ENCODE data around the gene EGFLAM. TPM values are rescaled to one million over a fixed set of nuclear protein-coding genes. Genes with fewer than 3 reads are reported as not detected.

EGFLAM gene
- total RNA-seq, 1 experiment from 2014 or later: 0.33 TPM

DNA sequence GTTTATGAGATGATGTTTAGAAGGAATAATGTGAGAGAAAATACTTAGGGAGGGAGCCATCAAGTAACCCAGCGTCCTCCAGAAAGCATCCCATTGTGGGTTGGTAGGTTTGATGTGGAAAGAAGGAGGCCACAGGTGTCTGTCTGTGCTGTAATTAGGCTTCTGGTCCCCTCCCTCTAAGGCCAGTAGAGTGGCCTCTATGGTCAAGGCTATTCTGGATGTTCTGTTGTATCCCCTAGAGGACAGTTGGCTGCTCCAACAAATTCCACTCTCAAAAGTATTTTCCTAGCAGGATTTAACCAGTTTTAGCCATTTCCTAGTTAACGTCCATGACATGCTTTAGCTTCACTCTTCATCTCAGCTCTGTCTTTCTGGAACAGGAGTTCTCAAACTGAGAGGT is 106.5 kb downstream of the EGFLAM start:
- Histone ChIP-seq H2BK12ac (ENCODE audit: insufficient read length, low read depth, low read length) (no peak overlapping the region), H4K8ac (replicated peaks; ENCODE audit: insufficient read length, low read depth, low read length) (no peak overlapping the region), H3K14ac (ENCODE audit: insufficient read depth, low read length) (no peak overlapping the region), H3K79me2 (ENCODE audit: insufficient read depth, low read length) (no peaks in the 10 kb centered on the region), H3K18ac (ENCODE audit: insufficient read length, low read depth, low read length) (no peak overlapping the region), H3K23me2 (ENCODE audit: insufficient read length, low read depth, low read length, poor library complexity, severe bottlenecking) (no peaks in the 10 kb centered on the region), H2BK15ac (ENCODE audit: low read depth, low read length) (no peak overlapping the region), H2BK5ac (ENCODE audit: insufficient read length, low read length) (no peak overlapping the region), H3K27me3 (ENCODE audit: insufficient read depth, low read length) (no peaks in the 10 kb centered on the region), H3K27ac (ENCODE audit: insufficient read length, low read depth, low read length) (no peak overlapping the region), H4K5ac (ENCODE audit: insufficient read length, low read depth, low read length) (no peak overlapping the region), H3T11ph (ENCODE audit: low read length) (no peak overlapping the region), H2BK20ac (ENCODE audit: low read depth, low read length, poor library complexity, severe bottlenecking) (no peak overlapping the region), H3K9ac (ENCODE audit: extremely low read depth, insufficient read length, low read length) (no peak overlapping the region), H4K91ac (ENCODE audit: insufficient read length, low read depth, low read length) (no peak overlapping the region), H2AFZ (ENCODE audit: low read length) (no peak overlapping the region), H3K4ac (ENCODE audit: low read depth, low read length) (no peak overlapping the region), H3K79me1 (ENCODE audit: insufficient read depth, low read depth, low read length, poor library complexity, severe bottlenecking) (no peaks in the 10 kb centered on the region), H3K4me2 (ENCODE audit: insufficient read depth, insufficient read length, low read length) (no peak overlapping the region), H2BK120ac (ENCODE audit: low read depth, low read length, poor library complexity, severe bottlenecking) (no peak overlapping the region), H3K56ac (ENCODE audit: insufficient read length, low read depth, low read length) (no peak overlapping the region), H3K4me1 (ENCODE audit: insufficient read depth, low read length) (no peaks in the 10 kb centered on the region), H3K9me3 (ENCODE audit: control insufficient read depth, low read depth, low read length) (no peaks in the 10 kb centered on the region), H2AK5ac (ENCODE audit: insufficient read length, low read length) (no peak overlapping the region), H3K23ac (ENCODE audit: insufficient read length, low read depth, low read length) (no peak overlapping the region), H4K20me1 (ENCODE audit: control insufficient read depth, insufficient read depth, insufficient read length) (no peaks in the 10 kb centered on the region)
- TF ChIP-seq, protein P1, sequence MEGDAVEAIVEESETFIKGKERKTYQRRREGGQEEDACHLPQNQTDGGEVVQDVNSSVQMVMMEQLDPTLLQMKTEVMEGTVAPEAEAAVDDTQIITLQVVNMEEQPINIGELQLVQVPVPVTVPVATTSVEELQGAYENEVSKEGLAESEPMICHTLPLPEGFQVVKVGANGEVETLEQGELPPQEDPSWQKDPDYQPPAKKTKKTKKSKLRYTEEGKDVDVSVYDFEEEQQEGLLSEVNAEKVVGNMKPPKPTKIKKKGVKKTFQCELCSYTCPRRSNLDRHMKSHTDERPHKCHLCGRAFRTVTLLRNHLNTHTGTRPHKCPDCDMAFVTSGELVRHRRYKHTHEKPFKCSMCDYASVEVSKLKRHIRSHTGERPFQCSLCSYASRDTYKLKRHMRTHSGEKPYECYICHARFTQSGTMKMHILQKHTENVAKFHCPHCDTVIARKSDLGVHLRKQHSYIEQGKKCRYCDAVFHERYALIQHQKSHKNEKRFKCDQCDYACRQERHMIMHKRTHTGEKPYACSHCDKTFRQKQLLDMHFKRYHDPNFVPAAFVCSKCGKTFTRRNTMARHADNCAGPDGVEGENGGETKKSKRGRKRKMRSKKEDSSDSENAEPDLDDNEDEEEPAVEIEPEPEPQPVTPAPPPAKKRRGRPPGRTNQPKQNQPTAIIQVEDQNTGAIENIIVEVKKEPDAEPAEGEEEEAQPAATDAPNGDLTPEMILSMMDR (conservative IDR thresholded peaks at IDR 0.05): no peak
- no CpG with 5 or more reads among the region's 2 CpGs for WGBS (ENCODE audit: extremely low coverage, insufficient read length, low lambda C conversion rate)
- Mint-ChIP-seq H3K4me1 (no peaks in the 10 kb centered on the region; a peak in 1 of 4 replicates), H3K27ac (no peak overlapping the region), H3K4me3 (no peak overlapping the region), H3K27me3 (ENCODE audit: low read depth) (no peaks in the 10 kb centered on the region), H3K9me3 (no peaks in the 10 kb centered on the region), H3K36me3 (ENCODE audit: insufficient read depth in 1 of 3, low read depth in 3 of 3) (no peaks in the 10 kb centered on the region)
- no peak for DNase-seq
